ENCODE data around the gene IDUA.

Gene IDUA

GRCh38 chr4:955931-956381 lies 30.9 kb upstream of the IDUA start:
- DNase-seq (ENCODE audit: low read depth in 2 of 2, low spot score in 1 of 2) = no peak

- DNase-seq (ENCODE audit: low read depth in 2 of 2, low spot score in 1 of 2) = no peak
These were observed 30.2 kb upstream of the IDUA start for GRCh38 chr4:956531-957230.

DNA sequence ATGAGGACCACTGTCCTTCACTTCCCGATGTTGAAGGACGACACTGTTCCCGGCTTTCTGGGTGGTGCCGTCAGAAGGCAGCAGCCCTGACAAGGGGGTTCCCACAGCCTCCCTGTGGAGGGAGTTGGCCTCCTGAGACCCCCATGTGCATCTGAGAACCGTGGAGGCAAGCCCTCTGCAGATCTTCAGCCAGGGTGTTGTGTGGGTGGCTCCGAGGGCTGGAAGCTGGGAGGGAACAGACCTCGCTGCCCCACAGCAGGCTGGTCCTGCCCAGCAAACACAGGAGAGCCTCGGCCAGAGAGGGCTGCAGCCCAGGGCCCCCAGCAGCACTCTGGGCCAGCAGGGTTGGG lies 29.6 kb upstream of the IDUA start:
- DNase-seq (ENCODE audit: low read depth in 2 of 2, low spot score in 1 of 2) = no peak

DNA sequence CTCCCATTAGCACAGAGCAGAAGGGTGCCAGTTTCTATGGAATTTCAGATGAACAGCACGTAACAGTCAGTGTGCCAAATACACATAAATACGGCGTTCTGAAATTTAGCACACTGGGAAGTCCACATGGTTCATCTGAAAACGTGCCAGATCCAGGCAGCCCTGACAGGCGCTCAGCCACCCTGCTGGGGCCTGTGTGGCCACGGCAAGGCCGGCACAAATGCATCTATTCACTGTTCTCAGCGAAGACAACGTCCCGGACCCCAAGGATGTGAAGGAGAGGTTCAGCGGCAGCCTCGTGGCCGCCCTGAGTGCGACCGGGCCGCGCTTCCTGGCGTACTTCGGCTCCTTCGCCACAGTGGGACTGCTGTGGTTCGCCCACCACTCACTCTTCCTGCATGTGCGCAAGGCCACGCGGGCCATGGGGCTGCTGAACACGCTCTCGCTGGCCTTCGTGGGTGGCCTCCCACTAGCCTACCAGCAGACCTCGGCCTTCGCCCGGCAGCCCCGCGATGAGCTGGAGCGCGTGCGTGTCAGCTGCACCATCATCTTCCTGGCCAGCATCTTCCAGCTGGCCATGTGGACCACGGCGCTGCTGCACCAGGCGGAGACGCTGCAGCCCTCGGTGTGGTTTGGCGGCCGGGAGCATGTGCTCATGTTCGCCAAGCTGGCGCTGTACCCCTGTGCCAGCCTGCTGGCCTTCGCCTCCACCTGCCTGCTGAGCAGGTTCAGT lies 29.1 kb upstream of the IDUA start:
- no peak for DNase-seq (ENCODE audit: low read depth in 2 of 2, low spot score in 1 of 2)

GRCh38 chr4:958314-958665 lies 28.6 kb upstream of the IDUA start:
- DNase-seq (ENCODE audit: low read depth in 2 of 2, low spot score in 1 of 2) = no peak

GRCh38 chr4:958696-959337 lies 28.0 kb upstream of the IDUA start:
- no peak for DNase-seq (ENCODE audit: low read depth in 2 of 2, low spot score in 1 of 2)

DNA sequence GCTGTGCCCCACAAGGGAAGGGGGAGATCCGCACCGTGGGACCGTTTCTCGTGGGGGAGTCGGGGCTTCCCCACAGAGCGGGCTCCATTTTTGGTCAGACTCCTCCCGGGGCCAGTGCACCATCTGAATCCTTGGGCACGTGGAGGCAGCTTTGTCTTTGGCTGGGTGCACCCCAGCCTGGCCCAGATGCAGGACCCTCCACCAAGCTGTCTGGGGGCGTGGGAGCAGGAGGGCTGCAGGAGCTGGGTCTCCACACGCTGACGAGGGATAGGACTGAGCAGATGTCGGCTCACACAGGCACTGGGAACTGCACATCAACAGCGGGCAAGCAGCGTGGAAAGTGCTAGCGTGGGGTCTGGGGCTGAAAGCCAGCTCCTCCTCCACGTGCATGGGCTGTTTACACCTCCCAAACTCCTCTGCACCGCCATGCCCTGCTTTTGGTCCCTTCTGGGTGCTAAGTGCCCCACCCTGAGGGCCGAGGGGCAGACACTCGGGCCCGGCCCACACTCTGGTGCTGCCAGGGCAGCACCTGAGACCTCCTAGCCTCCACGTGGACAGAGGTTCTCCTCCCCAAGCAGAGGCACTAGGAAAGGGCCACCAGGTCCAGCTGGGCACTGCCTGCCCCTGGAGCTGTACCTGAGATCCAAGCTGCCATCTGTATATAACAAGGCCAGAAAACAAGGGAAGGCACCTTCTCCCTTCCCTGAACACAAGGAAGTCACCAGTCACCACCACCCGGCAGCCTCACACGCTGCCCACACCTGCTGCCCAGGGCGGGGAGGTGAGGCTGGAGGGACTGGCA lies 27.3 kb upstream of the IDUA start:
- DNase-seq (ENCODE audit: low read depth in 2 of 2, low spot score in 1 of 2) = no peak

GRCh38 chr4:960140-960635 lies 26.7 kb upstream of the IDUA start:
- DNase-seq (ENCODE audit: low read depth in 2 of 2, low spot score in 1 of 2) = no peak

DNA sequence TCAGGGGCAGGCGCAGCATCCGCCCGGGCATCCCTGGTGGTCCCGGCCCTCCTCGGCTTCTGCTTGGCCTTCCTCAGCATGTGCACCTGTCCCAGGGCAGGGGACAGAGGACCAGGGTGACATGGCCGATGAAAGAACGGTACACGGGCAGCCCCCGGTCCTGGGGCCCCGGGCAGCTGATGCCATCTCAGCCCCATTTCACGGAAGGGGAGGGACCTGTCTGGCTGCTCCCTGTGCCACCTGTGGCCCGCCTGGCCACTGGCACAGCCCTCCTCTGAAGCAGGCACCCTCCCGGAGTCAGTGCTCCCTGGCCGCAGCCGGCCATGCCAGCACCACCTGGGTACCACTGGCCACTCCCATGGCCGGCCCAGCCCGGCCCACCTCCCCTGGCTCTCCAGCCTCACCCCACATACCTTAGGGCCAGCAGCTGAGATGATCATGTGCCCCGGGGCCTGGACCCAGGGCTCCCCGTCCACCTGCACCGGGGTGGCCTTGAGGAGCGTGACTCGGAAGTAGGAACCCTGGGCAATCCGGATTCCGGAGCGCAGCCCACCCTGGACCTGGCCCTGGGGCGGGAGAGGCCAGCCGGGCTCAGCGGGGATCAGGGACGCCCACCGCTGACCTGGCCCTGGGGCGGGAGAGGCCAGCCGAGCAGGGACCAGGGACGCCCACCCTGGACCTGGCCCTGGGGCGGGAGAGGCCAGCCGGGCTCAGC lies 26.1 kb upstream of the IDUA start:
- DNase-seq (ENCODE audit: low read depth in 2 of 2, low spot score in 1 of 2) = no peak

GRCh38 chr4:961351-962230 lies 25.3 kb upstream of the IDUA start:
- no peak for DNase-seq (ENCODE audit: low read depth in 2 of 2, low spot score in 1 of 2)

- DNase-seq (ENCODE audit: low read depth in 2 of 2, low spot score in 1 of 2) = no peak
These were observed 24.3 kb upstream of the IDUA start for GRCh38 chr4:962231-963208.

GRCh38 chr4:963276-964225 lies 23.3 kb upstream of the IDUA start:
- DNase-seq (ENCODE audit: low read depth in 2 of 2, low spot score in 1 of 2) = no peak

DNA sequence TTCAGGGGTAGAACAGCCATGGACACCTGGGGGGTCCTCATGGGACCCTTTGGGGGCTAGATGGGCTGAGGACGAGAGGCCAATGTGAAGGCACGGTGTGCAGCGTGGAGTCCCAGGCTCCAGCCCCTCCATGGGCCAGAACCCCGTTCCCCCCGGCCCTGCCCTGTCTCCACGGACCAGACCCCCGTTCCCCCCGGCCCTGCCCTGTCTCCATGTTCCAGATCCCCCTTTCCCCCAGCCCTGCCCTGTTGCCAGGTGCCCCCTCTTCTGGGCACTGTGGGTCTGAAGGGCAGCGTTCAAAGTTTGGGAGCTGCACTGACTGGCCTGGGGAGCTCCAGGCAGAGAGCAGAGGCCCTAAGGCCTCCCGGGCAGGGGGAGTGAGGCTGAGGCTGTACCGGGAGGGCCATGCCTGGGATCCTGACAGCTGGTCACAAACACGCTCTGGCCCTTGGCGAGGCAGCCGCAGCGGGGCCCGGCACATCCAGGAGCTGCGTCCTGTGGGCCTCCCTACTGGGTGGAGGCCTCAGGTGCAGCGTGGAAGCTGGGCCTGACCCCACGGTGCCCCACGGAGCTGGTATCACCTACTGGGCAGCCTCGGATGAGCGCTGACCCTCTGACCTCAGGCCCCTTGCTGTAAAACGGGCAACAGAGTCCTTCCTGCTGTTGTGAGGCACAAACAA lies 22.4 kb upstream of the IDUA start:
- DNase-seq (ENCODE audit: low read depth in 2 of 2, low spot score in 1 of 2) = no peak

DNA sequence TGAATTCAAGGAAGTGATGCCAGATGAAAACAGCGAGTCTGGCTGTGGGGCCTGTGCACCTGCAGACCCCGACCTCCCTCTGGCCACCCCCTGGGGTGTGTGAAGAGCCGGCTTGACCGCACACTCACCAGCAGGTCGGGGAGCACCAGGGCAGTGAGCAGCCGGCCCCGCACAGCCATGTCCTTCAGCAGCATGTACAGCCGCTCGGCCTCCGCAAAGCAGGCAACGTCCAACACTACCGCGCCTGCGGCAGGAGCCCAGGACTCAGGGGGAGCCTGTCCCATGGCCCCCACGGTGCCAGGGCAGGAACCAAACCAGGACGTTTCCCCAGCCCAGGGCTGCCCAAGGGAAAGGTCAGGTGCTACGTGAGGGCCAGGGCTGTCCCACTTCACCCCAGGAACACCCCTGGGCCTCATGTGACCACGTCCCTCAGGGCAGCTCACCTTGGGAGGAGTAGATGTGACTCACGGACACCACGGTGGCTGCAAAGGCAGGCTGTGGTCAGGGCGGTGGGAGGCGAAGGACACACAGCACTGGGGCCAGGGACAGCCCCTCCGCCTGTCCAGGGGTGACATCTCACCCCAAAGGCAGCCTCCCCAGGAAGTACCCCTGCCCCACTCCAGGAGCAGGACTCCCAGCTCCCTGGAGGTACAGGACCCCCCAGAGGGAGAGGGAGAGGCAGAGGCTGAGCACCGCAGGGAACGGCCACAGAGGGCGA lies 21.6 kb upstream of the IDUA start:
- DNase-seq (ENCODE audit: low read depth in 2 of 2, low spot score in 1 of 2) = no peak

GRCh38 chr4:965766-966134 lies 21.1 kb upstream of the IDUA start:
- no peak for DNase-seq (ENCODE audit: low read depth in 2 of 2, low spot score in 1 of 2)
